ENCODE results near the gene PRR5L. TPM values are rescaled to one million over a fixed set of nuclear protein-coding genes. Genes with fewer than 3 reads are reported as not detected.
A peak's percentile ranks its signal among the peaks of the same experiment; 100 is the strongest.

Gene PRR5L
- total and polyA plus RNA-seq, 2 experiments from 2014 or later: 0.70 to 2.6 TPM

GRCh38 chr11:36352922-36353321 lies 56.8 kb downstream of the PRR5L start:
- Histone ChIP-seq H3K36me3 (no peaks in the 10 kb centered on the region), H3K4me3 (no peak overlapping the region), H3K27me3 (peaks cover 5% of the 10 kb centered on the region), H3K27ac (no peak overlapping the region), H3K9me3 (ENCODE audit: low read depth) (no peaks in the 10 kb centered on the region), H3K4me1 (ENCODE audit: low read depth) (no peaks in the 10 kb centered on the region)
- TF ChIP-seq CTCF (IDR thresholded peaks at IDR 0.05; ENCODE audit: low read depth, low read length): no peak
- no peak for DNase-seq (ENCODE audit: low read depth in 1 of 2, low spot score in 1 of 2)

- H3K9me3 ChIP-seq (ENCODE audit: low read depth): no peaks in the 10 kb centered on the region
- no peaks in the 10 kb centered on the region for H3K36me3 ChIP-seq
- H3K27ac ChIP-seq: no peak overlapping the region
- no peaks in the 10 kb centered on the region for H3K4me1 ChIP-seq (ENCODE audit: low read depth)
- no peak overlapping the region for H3K4me3 ChIP-seq
- no peak for TF ChIP-seq CTCF (IDR thresholded peaks at IDR 0.05; ENCODE audit: low read depth, low read length)
- DNase-seq (ENCODE audit: low read depth in 1 of 2, low spot score in 1 of 2): peak in 1 of 2 donors; percentile 69
- peaks cover 15% of the 10 kb centered on the region for H3K27me3 ChIP-seq
These were observed 58.3 kb downstream of the PRR5L start for GRCh38 chr11:36354221-36355003.

- Histone ChIP-seq H3K36me3 (no peaks in the 10 kb centered on the region), H3K4me1 (ENCODE audit: low read depth) (no peaks in the 10 kb centered on the region), H3K27me3 (peaks cover 15% of the 10 kb centered on the region), H3K4me3 (no peak overlapping the region), H3K27ac (no peak overlapping the region), H3K9me3 (ENCODE audit: low read depth) (no peaks in the 10 kb centered on the region)
- TF ChIP-seq CTCF (IDR thresholded peaks at IDR 0.05; ENCODE audit: low read depth, low read length): no peak
- DNase-seq (ENCODE audit: low read depth in 1 of 2, low spot score in 1 of 2): peak in 1 of 2 donors; percentile 28
These were observed 60.1 kb downstream of the PRR5L start for GRCh38 chr11:36356201-36356600.

- DNase-seq (ENCODE audit: low read depth in 1 of 2, low spot score in 1 of 2): no peak
These were observed 61.7 kb downstream of the PRR5L start for GRCh38 chr11:36357831-36358230.

GRCh38 chr11:36358436-36358835 lies 62.3 kb downstream of the PRR5L start:
- no peak overlapping the region for H3K4me3 ChIP-seq
- no peaks in the 10 kb centered on the region for H3K9me3 ChIP-seq (ENCODE audit: low read depth)
- H3K4me1 ChIP-seq (ENCODE audit: low read depth): peaks cover 7% of the 10 kb centered on the region
- H3K36me3 ChIP-seq: no peaks in the 10 kb centered on the region
- no peak overlapping the region for H3K27ac ChIP-seq
- TF ChIP-seq CTCF (IDR thresholded peaks at IDR 0.05; ENCODE audit: low read depth, low read length): no peak
- no peak for DNase-seq (ENCODE audit: low read depth in 1 of 2, low spot score in 1 of 2)
- H3K27me3 ChIP-seq: peaks cover 17% of the 10 kb centered on the region

More at GRCh38 chr11:36357831-36358230, 61.7 kb downstream of the PRR5L start:
- no peak overlapping the region for H3K27ac ChIP-seq
- H3K4me3 ChIP-seq: no peak overlapping the region
- no peaks in the 10 kb centered on the region for H3K36me3 ChIP-seq
- H3K9me3 ChIP-seq (ENCODE audit: low read depth): no peaks in the 10 kb centered on the region
- peaks cover 17% of the 10 kb centered on the region for H3K27me3 ChIP-seq
- no peak for TF ChIP-seq CTCF (IDR thresholded peaks at IDR 0.05; ENCODE audit: low read depth, low read length)
- H3K4me1 ChIP-seq (ENCODE audit: low read depth): peaks cover under 1% of the 10 kb centered on the region
